Liver (tissue), 3 donors: ENCODE measurements around the gene CNP.

Source experiments
- EGR1 ChIP-seq, 2 donors: IDR thresholded peaks; 2 replicates each; pipeline ENCODE4 v1.6.1; 2016 to 2018; ENCODE audit warnings: antibody characterized with exemption in 2 of 2, low read depth in 2 of 2
- GABPA ChIP-seq, 2 donors: IDR thresholded peaks in 1 of 2; conservative IDR thresholded peaks in 1 of 2; 2 replicates each; pipeline ENCODE4 v1.6.1; 2016; ENCODE audit warnings: antibody characterized with exemption in 2 of 2, mild to moderate bottlenecking in 1 of 2, moderate library complexity in 1 of 2
- HNF4G ChIP-seq: IDR thresholded peaks from 2 replicates; pipeline ENCODE4 v1.6.1; 2016; ENCODE audit warnings: antibody characterized with exemption
- NR2F2 ChIP-seq: IDR thresholded peaks from 2 replicates; pipeline ENCODE4 v1.6.1; 2016; ENCODE audit warnings: antibody characterized with exemption
- RAD21 ChIP-seq, 2 donors: IDR thresholded peaks; 2 replicates each; pipeline ENCODE4 v1.6.1; 2016; ENCODE audit warnings: antibody characterized with exemption in 2 of 2, mild to moderate bottlenecking in 2 of 2
- RXRA ChIP-seq, 2 donors: IDR thresholded peaks; 2 replicates each; pipeline ENCODE4 v1.6.1; 2017 to 2018; ENCODE audit warnings: antibody characterized with exemption in 2 of 2, mild to moderate bottlenecking in 1 of 2
- SP1 ChIP-seq: IDR thresholded peaks from 2 replicates; pipeline ENCODE4 v1.6.1; 2018; ENCODE audit warnings: antibody characterized with exemption, mild to moderate bottlenecking
- TAF1 ChIP-seq: conservative IDR thresholded peaks from 2 replicates; pipeline ENCODE4 v1.6.1; 2016; ENCODE audit warnings: antibody characterized with exemption, mild to moderate bottlenecking
- YY1 ChIP-seq: IDR thresholded peaks from 2 replicates; pipeline ENCODE4 v1.6.1; 2016; ENCODE audit warnings: antibody characterized with exemption, mild to moderate bottlenecking
- TF ChIP-seq, protein P1 (sequence below): fragments of 150-350 bp; IDR thresholded peaks from 2 replicates; pipeline ENCODE4 v1.5.1; 2017; ENCODE audit warnings: improper control_type of control experiment, low read depth, low read length; ENCODE audit not compliant: missing input control
- TF ChIP-seq, protein P2 (sequence below): IDR thresholded peaks from 2 replicates; pipeline ENCODE4 v1.6.1; 2016; ENCODE audit warnings: antibody characterized with exemption, mild to moderate bottlenecking
- TF ChIP-seq, protein P3 (sequence below): IDR thresholded peaks from 2 replicates; pipeline ENCODE4 v1.6.1; 2016; ENCODE audit warnings: antibody characterized with exemption
- TF ChIP-seq, protein P4 (sequence below): IDR thresholded peaks from 2 replicates; pipeline ENCODE4 v1.6.1; 2016; ENCODE audit warnings: antibody characterized with exemption
- donor health status: healthy.
- donor health status: healthy.

DNA sequence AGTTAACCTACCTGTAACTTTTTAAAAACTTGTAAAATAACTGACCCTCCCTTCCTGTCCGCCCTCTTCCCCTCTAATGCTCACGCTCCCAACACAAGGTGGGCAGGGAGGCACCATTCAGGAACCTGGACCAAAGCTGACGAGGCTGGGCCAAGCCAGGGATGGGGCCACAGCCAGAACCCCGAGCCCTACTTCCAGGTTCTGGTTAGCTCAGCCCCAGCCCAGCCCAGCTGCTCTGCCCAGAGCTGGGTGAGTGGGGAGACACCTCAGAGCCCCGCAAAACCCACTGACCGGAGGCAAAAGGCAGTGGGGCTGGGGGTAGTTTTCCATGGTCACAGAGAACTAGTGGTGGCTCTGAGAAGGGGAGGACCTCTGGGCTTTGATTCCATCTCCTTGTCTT lies 7.4 kb downstream of the CNP start:
- TF ChIP-seq HNF4G: no peak
- no peak for TF ChIP-seq TAF1
- TF ChIP-seq, protein P1, sequence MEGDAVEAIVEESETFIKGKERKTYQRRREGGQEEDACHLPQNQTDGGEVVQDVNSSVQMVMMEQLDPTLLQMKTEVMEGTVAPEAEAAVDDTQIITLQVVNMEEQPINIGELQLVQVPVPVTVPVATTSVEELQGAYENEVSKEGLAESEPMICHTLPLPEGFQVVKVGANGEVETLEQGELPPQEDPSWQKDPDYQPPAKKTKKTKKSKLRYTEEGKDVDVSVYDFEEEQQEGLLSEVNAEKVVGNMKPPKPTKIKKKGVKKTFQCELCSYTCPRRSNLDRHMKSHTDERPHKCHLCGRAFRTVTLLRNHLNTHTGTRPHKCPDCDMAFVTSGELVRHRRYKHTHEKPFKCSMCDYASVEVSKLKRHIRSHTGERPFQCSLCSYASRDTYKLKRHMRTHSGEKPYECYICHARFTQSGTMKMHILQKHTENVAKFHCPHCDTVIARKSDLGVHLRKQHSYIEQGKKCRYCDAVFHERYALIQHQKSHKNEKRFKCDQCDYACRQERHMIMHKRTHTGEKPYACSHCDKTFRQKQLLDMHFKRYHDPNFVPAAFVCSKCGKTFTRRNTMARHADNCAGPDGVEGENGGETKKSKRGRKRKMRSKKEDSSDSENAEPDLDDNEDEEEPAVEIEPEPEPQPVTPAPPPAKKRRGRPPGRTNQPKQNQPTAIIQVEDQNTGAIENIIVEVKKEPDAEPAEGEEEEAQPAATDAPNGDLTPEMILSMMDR: no peak
- TF ChIP-seq, protein P2, sequence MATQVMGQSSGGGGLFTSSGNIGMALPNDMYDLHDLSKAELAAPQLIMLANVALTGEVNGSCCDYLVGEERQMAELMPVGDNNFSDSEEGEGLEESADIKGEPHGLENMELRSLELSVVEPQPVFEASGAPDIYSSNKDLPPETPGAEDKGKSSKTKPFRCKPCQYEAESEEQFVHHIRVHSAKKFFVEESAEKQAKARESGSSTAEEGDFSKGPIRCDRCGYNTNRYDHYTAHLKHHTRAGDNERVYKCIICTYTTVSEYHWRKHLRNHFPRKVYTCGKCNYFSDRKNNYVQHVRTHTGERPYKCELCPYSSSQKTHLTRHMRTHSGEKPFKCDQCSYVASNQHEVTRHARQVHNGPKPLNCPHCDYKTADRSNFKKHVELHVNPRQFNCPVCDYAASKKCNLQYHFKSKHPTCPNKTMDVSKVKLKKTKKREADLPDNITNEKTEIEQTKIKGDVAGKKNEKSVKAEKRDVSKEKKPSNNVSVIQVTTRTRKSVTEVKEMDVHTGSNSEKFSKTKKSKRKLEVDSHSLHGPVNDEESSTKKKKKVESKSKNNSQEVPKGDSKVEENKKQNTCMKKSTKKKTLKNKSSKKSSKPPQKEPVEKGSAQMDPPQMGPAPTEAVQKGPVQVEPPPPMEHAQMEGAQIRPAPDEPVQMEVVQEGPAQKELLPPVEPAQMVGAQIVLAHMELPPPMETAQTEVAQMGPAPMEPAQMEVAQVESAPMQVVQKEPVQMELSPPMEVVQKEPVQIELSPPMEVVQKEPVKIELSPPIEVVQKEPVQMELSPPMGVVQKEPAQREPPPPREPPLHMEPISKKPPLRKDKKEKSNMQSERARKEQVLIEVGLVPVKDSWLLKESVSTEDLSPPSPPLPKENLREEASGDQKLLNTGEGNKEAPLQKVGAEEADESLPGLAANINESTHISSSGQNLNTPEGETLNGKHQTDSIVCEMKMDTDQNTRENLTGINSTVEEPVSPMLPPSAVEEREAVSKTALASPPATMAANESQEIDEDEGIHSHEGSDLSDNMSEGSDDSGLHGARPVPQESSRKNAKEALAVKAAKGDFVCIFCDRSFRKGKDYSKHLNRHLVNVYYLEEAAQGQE: no peak
- no peak for TF ChIP-seq RAD21 (IDR thresholded peaks at IDR 0.05)
- no peak for TF ChIP-seq YY1
- TF ChIP-seq SP1: no peak
- no peak for TF ChIP-seq GABPA (IDR thresholded peaks at IDR 0.05 in 1 of 2, conservative IDR thresholded peaks at IDR 0.05 in 1 of 2)
- TF ChIP-seq RXRA (IDR thresholded peaks at IDR 0.05): no peak
- TF ChIP-seq, protein P3, sequence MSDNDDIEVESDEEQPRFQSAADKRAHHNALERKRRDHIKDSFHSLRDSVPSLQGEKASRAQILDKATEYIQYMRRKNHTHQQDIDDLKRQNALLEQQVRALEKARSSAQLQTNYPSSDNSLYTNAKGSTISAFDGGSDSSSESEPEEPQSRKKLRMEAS: no peak
- TF ChIP-seq EGR1 (IDR thresholded peaks at IDR 0.05; ENCODE audit: low read depth in 2 of 2): no peak
- no peak for TF ChIP-seq NR2F2
- TF ChIP-seq, protein P4, sequence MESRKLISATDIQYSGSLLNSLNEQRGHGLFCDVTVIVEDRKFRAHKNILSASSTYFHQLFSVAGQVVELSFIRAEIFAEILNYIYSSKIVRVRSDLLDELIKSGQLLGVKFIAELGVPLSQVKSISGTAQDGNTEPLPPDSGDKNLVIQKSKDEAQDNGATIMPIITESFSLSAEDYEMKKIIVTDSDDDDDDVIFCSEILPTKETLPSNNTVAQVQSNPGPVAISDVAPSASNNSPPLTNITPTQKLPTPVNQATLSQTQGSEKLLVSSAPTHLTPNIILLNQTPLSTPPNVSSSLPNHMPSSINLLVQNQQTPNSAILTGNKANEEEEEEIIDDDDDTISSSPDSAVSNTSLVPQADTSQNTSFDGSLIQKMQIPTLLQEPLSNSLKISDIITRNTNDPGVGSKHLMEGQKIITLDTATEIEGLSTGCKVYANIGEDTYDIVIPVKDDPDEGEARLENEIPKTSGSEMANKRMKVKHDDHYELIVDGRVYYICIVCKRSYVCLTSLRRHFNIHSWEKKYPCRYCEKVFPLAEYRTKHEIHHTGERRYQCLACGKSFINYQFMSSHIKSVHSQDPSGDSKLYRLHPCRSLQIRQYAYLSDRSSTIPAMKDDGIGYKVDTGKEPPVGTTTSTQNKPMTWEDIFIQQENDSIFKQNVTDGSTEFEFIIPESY: no peak
